ENCODE data around the gene CLDND1.
A peak's percentile ranks its signal among the peaks of the same experiment; 100 is the strongest.

The CLDND1 gene

DNA sequence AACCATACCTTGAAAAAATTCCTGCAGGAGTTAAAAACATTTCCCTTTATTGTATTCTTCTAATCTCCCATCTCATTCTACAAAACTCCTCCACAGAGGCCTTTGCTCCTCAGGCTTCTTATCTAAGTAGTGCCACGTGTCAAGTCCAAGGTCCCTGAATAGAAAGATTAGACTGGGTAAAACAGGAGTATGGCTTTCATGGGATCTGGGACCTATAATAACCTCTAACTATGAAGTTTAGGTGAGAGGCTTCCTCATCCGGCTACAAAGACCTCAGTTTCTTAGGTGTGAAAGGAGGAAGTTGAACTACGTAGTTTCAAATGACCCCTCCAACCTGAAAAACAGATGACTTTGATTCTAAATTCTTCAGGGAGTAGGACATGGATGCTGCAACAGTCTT lies 29.1 kb upstream of the CLDND1 start:
- no peak for DNase-seq (ENCODE audit: low read depth in 2 of 2)

- DNase-seq (ENCODE audit: low read depth in 2 of 2) = no peak
Measured at GRCh38 chr3:98551236-98551635, 28.5 kb upstream of the CLDND1 start.

DNA sequence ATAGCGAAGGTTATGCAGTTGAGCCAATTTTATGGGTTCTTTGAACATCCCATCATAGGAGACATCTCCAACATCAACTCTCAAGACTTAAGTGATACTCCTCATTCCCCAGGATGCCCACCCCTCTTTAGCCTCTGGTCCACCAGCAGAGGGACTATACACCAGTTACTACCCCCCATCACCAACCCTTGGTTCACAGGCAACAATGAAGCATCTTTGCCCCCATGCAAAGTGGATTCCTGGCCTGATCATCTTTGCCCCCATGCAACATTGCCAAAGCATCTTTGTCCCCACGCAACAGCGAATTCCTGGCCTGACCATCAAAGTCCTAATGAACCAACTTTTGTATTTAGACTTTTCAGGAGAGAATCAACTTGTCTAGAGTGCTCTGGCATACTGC lies 28.1 kb upstream of the CLDND1 start:
- DNase-seq (ENCODE audit: low read depth in 2 of 2) = no peak

- no peak for DNase-seq (ENCODE audit: low read depth in 2 of 2)
Measured at GRCh38 chr3:98548544-98548943, 25.8 kb upstream of the CLDND1 start.

DNA sequence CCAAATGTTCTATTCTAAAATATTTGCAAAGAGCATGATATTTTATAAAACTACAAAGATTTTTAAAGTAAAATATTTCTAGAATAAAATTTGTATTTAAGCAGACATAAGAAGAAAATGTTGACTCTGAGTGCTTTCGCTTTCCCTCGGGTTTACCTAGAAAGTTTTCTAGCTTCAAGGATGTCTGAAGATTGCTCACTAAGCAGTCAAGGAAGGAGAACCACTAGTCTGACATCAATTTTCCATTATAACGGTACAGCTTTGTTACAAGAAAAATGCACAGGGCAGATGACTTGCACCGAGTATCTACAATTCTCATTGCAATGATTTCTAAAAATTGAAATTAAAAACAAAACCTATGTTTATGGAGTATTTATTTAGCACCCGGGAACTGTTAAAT lies 23.2 kb upstream of the CLDND1 start:
- DNase-seq (ENCODE audit: low read depth in 2 of 2) = no peak

DNA sequence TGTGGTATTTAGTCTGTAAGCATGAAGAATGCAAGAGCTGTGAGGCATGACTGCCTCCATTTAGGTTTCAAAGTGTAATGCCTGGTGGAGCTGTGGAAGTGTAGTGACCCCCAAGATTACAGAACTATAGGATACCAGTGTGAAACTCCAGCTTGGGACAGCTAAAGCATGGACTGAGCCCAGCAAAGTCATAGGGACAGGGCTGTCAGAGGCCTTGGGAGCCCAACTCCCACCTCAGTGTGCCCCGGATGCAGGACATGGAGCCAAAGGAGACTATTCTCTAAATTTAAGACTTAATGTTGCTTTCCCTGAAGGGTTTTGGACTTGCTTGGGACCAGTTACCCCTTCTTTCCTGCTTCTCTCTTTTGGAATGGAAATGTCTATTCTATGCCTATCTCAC lies 19.9 kb upstream of the CLDND1 start:
- no peak for DNase-seq (ENCODE audit: low read depth in 2 of 2)

GRCh38 chr3:98541695-98542094 lies 19.0 kb upstream of the CLDND1 start:
- DNase-seq (ENCODE audit: low read depth in 2 of 2) = no peak

DNA sequence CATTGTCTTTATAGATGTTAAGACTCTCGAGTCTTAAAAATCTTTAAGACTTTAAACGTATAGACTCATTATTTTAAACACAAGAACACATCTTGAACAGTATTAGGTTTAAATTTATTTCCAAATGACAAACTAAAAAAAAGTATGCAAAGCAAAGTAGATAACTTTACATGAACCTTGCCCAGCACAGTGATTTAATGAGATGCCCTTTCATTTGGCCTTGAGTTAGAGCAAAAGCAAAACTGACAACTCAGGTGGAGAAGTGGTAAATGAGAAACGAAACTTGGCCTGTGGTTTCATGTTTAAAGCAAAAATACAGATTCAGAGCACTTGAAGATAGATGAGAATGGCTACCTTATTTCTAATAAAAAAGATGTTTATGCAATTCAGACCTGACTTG lies 17.6 kb upstream of the CLDND1 start:
- DNase-seq (ENCODE audit: low read depth in 2 of 2) = no peak

DNA sequence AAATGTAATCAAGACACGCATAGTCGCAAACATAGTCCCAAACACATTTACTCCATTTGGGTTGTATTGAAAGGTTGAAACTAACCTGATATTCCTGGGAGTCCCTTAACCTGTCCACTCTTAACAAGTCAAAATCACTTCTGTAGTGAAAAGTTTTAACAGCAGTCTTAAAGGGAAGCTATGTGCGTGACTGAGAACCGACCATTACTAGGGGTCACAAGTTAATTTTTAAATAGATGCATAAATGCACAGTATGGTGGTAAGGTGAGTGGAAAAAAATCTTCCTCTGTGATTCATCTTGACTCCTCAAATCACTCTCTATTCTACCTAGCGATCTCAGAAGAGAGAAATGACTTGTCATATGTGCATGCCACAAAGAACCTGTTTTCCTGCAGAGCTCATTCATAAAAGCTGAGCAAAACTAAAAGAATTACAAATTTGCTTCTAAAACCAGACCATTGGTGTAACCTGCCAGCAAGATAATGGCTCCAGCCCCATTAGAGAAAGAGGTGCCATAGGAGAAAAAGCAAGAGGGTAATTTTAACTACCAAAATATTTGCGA lies 13.8 kb upstream of the CLDND1 start:
- no peak for DNase-seq (ENCODE audit: low read depth in 2 of 2)

DNA sequence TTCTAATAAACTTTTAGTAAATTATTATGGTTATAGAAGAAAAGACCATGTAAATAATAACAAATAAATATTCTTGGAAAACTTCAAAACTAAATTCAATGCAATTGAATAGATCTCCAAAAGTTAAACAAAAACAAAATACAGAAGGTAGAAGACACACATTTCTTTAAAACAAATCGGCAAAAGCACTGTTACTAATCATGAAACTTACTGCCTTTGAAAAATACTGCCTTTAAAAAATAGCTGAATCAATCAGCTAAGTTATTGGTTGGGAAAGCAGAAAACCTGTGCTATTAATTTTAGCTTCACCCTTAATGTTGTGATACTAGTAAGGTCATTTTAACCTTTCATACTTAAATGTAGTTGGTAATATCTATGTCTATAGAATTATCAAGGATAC lies 12.0 kb upstream of the CLDND1 start:
- no peak for DNase-seq (ENCODE audit: low read depth in 2 of 2)

- no peak for DNase-seq (ENCODE audit: low read depth in 2 of 2)
Measured at GRCh38 chr3:98534168-98534567, 11.5 kb upstream of the CLDND1 start.

- DNase-seq (ENCODE audit: low read depth in 2 of 2) = no peak
Measured at GRCh38 chr3:98532709-98533571, 10.2 kb upstream of the CLDND1 start.

- DNase-seq (ENCODE audit: low read depth in 2 of 2) = no peak
Measured at GRCh38 chr3:98532275-98532637, 9.6 kb upstream of the CLDND1 start.

GRCh38 chr3:98531622-98532274 lies 9.0 kb upstream of the CLDND1 start, which contains the start of gene GPR15:
TSS of gene GPR15 (plus strand) at chr3:98531978. CDS start at chr3:98532034, 56 bp downstream.
- DNase-seq (ENCODE audit: low read depth in 2 of 2) = no peak

DNA sequence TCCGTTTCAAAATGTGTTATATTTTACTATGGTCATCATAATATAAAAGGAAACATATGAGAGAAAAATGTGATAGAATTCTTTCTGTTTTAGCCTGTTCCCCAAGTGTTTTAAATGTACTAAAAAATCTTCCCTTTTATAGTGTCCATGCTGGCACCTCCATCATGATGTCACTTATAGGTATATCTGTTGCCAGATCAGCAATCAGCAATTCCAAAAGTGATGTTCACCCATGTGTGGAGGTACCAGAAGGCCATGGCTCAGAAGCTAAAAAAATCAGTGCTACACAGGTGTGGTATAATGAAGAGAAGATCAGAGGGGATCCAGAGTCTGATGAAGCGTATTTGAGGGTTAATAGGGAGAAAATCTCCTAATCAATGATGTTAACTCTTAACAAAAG lies 8.0 kb upstream of the CLDND1 start:
- no peak for DNase-seq (ENCODE audit: low read depth in 2 of 2)

DNA sequence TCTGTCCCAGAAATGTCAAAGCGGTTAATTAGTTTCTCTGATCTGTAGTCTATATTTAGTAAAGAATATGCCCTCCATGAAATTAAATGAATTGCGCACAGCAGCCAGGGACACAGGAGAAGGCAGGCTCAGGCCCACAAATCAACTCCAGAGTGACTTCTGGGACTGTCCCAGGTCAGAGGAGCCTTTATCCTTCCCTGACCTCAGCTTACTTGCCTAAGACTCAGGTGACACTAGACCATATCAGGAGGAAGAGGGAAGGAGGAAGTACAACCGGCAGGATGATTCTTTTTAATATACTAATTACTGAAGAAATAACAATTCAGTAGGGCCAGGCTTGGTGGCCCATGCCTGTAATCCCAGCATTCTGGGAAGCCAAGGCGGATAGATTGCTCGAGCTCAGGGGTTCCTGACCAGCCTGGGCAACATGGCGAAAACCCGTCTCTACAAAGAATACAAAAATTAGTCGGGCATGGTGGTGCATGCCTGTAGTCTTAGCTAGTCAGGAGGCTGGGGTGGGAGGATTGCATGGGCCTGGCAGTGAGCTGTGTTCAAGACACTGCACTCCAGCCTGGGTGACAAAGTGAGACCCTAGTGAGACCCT lies 7.3 kb upstream of the CLDND1 start:
- DNase-seq (ENCODE audit: low read depth in 2 of 2) = no peak

- no peak for DNase-seq (ENCODE audit: low read depth in 2 of 2)
Measured at GRCh38 chr3:98528474-98529346, 6.0 kb upstream of the CLDND1 start.

DNA sequence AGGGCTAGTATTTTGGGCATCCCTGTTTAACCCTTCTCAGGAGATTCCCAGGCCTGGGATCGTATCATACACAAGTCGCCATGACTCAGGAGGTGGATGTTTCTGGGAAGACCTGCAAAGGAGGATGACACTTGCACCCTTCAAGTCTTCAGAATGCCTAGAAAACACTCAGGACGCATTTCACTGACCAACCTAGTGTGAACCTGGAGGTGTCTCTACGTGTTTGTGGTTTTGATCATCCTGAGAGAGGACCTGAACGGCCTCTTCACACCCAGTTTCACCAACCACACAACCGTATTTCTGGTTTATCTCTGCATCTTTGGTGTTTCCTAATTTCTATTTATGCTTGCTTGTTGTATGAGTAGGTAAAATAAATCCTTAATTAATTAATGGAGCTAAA lies 2.8 kb upstream of the CLDND1 start:
- no peak for DNase-seq (ENCODE audit: low read depth in 2 of 2)

DNA sequence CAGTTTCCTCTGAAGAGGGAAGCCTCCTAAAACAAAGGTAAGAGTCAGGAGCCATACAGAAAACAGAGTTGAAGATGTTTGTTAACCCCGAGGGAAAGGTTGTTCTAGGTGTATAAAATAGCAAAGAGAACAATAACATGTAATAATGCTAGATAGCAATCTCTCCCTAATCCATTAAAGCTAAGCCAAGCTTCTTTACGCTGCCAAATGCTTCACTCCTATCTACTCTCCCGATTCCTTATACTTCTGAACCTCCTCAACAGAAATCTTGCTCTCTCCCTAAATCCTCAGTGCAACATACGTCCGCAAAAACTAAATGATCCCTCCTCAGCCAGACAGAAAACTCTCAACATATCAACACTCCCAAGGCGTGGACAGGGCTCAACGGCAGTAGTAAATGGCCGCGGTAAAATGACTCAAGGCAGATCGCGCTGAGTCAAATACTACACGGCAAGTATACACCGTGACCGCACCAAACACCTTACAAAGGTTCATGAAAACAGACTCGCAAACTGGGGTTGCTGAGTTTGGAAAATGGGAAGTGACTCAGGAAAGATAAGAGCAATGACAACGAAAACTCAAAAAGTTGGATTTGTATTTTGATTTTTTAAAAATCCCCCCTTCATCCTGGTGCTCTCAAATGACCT lies 682 bp downstream of the CLDND1 start:
- DNase-seq (ENCODE audit: low read depth in 2 of 2) = peak; percentile 52 to 56

DNA sequence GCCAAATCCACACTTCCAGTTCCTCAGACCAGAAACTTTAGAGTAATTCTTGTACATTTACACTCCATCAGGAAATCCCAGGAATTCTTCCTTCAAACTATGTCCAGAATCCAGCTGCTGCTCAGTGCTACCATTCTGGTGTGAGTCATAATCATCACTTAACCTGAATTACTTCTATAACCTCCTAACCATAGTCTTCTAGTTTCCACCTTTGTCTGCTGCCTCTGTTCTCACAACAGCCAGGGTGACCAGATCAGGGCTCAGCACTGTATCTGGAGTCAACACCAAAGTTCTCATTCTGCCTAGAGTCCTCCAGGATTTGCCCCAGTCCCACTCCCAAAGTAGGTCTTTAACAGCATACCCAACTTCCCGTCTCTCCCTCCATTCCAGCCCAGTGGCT lies 3.4 kb downstream of the CLDND1 start:
- DNase-seq (ENCODE audit: low read depth in 2 of 2) = no peak

DNA sequence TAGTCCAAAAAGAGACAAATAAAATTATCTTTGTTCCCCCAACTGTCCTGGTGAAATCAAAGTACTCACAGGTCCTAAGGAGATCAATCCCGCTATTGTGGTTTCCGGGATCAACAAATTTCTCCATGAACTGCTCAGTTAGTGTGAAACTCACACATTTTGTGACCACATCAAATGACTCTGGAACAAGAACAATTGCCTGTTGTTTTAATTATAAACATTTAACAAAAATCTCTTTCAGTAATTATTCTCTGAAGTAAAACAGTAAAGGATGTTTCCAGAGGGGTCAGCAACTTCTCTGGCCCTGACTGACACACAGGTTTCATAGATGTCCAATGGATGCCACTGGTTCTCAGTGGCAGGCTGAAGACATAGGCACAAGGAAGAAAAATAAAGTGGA lies 3.9 kb downstream of the CLDND1 start:
- DNase-seq (ENCODE audit: low read depth in 2 of 2) = no peak

Measured in stimulated activated CD4-positive, alpha-beta T cell treated with anti-CD3 and anti-CD28 coated beads, Interleukin-15, amount 100 ng/mL, for 48 hours (primary cell).